ENCODE results near the gene TH. TPM values are rescaled to one million over a fixed set of nuclear protein-coding genes. Genes with fewer than 3 reads are reported as not detected.

The TH gene
- total and polyA plus RNA-seq, 4 donors = 0.14 to 0.31 TPM; not detected in 2

- H3K4me1 ChIP-seq (ENCODE audit: control insufficient read depth in 5 of 5, insufficient read depth in 5 of 5, low read length in 5 of 5) = peaks cover 0 to 24% (median 2%) of the 10 kb centered on the region in 5 donors
- no peaks in the 10 kb centered on the region for H3K27me3 ChIP-seq (ENCODE audit: control insufficient read depth in 3 of 3, insufficient read depth in 3 of 3, low read length in 2 of 3)
- no peak overlapping the region for H3K27ac ChIP-seq (ENCODE audit: low read depth in 1 of 2, low read length in 1 of 2)
- H3K36me3 ChIP-seq (ENCODE audit: control insufficient read depth in 4 of 4, insufficient read depth in 4 of 4, low read length in 4 of 4) = no peaks in the 10 kb centered on the region
- no peak for TF ChIP-seq CTCF (IDR thresholded peaks at IDR 0.05; ENCODE audit: control extremely low read depth, extremely low read depth)
- peak in 1 of 3 donors; percentile 17 for DNase-seq
- H3K9me3 ChIP-seq (ENCODE audit: control insufficient read depth in 4 of 4, insufficient read depth in 3 of 4, low read length in 3 of 4) = no peaks in the 10 kb centered on the region
- 88 to 95% methylated on average over 23 of the region's 23 CpGs for WGBS, 2 donors
- no peak for ATAC-seq (ENCODE audit: insufficient read depth, low FRiP score)
- H3K4me3 ChIP-seq = no peak overlapping the region
- H3K9ac ChIP-seq (ENCODE audit: insufficient read depth in 1 of 2, low read length in 2 of 2) = no peak overlapping the region
These were observed 41.0 kb upstream of the TH start for GRCh38 chr11:2212411-2213251.

- H3K27ac ChIP-seq (ENCODE audit: low read depth in 1 of 2, low read length in 1 of 2) = no peak overlapping the region
- peak; percentile 54 to 82 (median 79) for DNase-seq
These were observed 39.7 kb upstream of the TH start for GRCh38 chr11:2211113-2211971.

GRCh38 chr11:2210366-2211112 is 38.9 kb upstream of the TH start:
- DNase-seq (peak in 1 of 3 donors; percentile 7), ATAC-seq (ENCODE audit: insufficient read depth, low FRiP score) (no peak)
- H3K27ac ChIP-seq (ENCODE audit: low read depth in 1 of 2, low read length in 1 of 2) = no peak overlapping the region
- peaks cover 0 to 4% (median 0%) of the 10 kb centered on the region in 4 donors for H3K9me3 ChIP-seq (ENCODE audit: control insufficient read depth in 4 of 4, insufficient read depth in 3 of 4, low read length in 3 of 4)
- WGBS, 2 donors = 85 to 88% methylated on average over 16 of the region's 16 CpGs
- no peak overlapping the region for H3K4me3 ChIP-seq
- TF ChIP-seq CTCF (IDR thresholded peaks at IDR 0.05; ENCODE audit: control extremely low read depth, extremely low read depth) = no peak
- no peaks in the 10 kb centered on the region for H3K27me3 ChIP-seq (ENCODE audit: control insufficient read depth in 3 of 3, insufficient read depth in 3 of 3, low read length in 2 of 3)
- no peaks in the 10 kb centered on the region for H3K36me3 ChIP-seq (ENCODE audit: control insufficient read depth in 4 of 4, insufficient read depth in 4 of 4, low read length in 4 of 4)
- no peak overlapping the region for H3K9ac ChIP-seq (ENCODE audit: insufficient read depth in 1 of 2, low read length in 2 of 2)
- peaks cover 0 to 24% (median 2%) of the 10 kb centered on the region in 5 donors for H3K4me1 ChIP-seq (ENCODE audit: control insufficient read depth in 5 of 5, insufficient read depth in 5 of 5, low read length in 5 of 5)

More at GRCh38 chr11:2211113-2211971, 39.7 kb upstream of the TH start:
- 78 to 81% methylated on average over 30 of the region's 30 CpGs for WGBS, 2 donors
- Histone ChIP-seq H3K36me3 (ENCODE audit: control insufficient read depth in 4 of 4, insufficient read depth in 4 of 4, low read length in 4 of 4) (no peaks in the 10 kb centered on the region), H3K4me1 (ENCODE audit: control insufficient read depth in 5 of 5, insufficient read depth in 5 of 5, low read length in 5 of 5) (peaks cover 0 to 24% (median 2%) of the 10 kb centered on the region in 5 donors), H3K9ac (ENCODE audit: insufficient read depth in 1 of 2, low read length in 2 of 2) (no peak overlapping the region), H3K9me3 (ENCODE audit: control insufficient read depth in 4 of 4, insufficient read depth in 3 of 4, low read length in 3 of 4) (peaks cover 0 to 4% (median 0%) of the 10 kb centered on the region in 4 donors), H3K27me3 (ENCODE audit: control insufficient read depth in 3 of 3, insufficient read depth in 3 of 3, low read length in 2 of 3) (no peaks in the 10 kb centered on the region), H3K4me3 (no peak overlapping the region)
- TF ChIP-seq CTCF (IDR thresholded peaks at IDR 0.05; ENCODE audit: control extremely low read depth, extremely low read depth) = no peak
- ATAC-seq (ENCODE audit: insufficient read depth, low FRiP score) = no peak

All from lung (tissue), 12 donors.